GM19193 (cell line): Measurements from ENCODE around the gene WDR20.

Experiments used
- POLR2A ChIP-seq: IDR thresholded peaks from 4 replicates; pipeline ENCODE4 v1.6.1; 2011; ENCODE audit not compliant: insufficient read depth, insufficient read length; ENCODE audit errors: extremely low read depth

The WDR20 gene

GRCh38 chr14:102154821-102155549 lies 15.3 kb downstream of the WDR20 start:
- TF ChIP-seq POLR2A, result no peak

- TF ChIP-seq POLR2A, result no peak
Measured at GRCh38 chr14:102157346-102157745, 17.6 kb downstream of the WDR20 start.

- TF ChIP-seq POLR2A, result no peak
Measured at GRCh38 chr14:102158797-102159196, 19.1 kb downstream of the WDR20 start.

- no peak for TF ChIP-seq POLR2A
Measured at GRCh38 chr14:102159841-102160240, 20.1 kb downstream of the WDR20 start.

- no peak for TF ChIP-seq POLR2A
Measured at GRCh38 chr14:102162487-102162886, 22.8 kb downstream of the WDR20 start.

GRCh38 chr14:102164241-102164641 lies 24.5 kb downstream of the WDR20 start:
- TF ChIP-seq POLR2A, result no peak

GRCh38 chr14:102164965-102165364 lies 25.3 kb downstream of the WDR20 start:
- no peak for TF ChIP-seq POLR2A

GRCh38 chr14:102170061-102170460 lies 30.4 kb downstream of the WDR20 start:
- TF ChIP-seq POLR2A, result no peak

GRCh38 chr14:102171173-102172020 lies 31.7 kb downstream of the WDR20 start:
- TF ChIP-seq POLR2A, result no peak

- no peak for TF ChIP-seq POLR2A
Measured at GRCh38 chr14:102177161-102177560, 37.5 kb downstream of the WDR20 start.

GRCh38 chr14:102178806-102179205 lies 39.1 kb downstream of the WDR20 start:
- no peak for TF ChIP-seq POLR2A

GRCh38 chr14:102180248-102180998 lies 40.7 kb downstream of the WDR20 start:
- TF ChIP-seq POLR2A, result no peak

- TF ChIP-seq POLR2A, result no peak
Measured at GRCh38 chr14:102181187-102181586, 41.5 kb downstream of the WDR20 start.

GRCh38 chr14:102182190-102182589 lies 42.5 kb downstream of the WDR20 start:
- no peak for TF ChIP-seq POLR2A

GRCh38 chr14:102182936-102183619 lies 43.4 kb downstream of the WDR20 start:
- TF ChIP-seq POLR2A, result no peak

GRCh38 chr14:102183886-102184285 lies 44.2 kb downstream of the WDR20 start:
- TF ChIP-seq POLR2A, result no peak
